CD4-positive, CD25-positive, alpha-beta regulatory T cell (primary cell): Measurements from ENCODE around the gene B4GALT4. TPM values are rescaled to one million over a fixed set of nuclear protein-coding genes. Genes with fewer than 3 reads are reported as not detected.

Source experiments
- ATAC-seq, 2 donors: fragments of 150-1000 bp; cut with Tn5 transposase; one replicate each; pipeline ENCODE4 v1.10.0; 2021; ENCODE audit warnings: low read depth in 2 of 2, moderate number of reproducible peaks in 2 of 2, moderate library complexity in 1 of 2
- DNase-seq, 3 donors: peaks; one replicate each; pipeline versions ENCODE4 v3.0.0 to v3.0.0-alpha.2; 2012 to 2022; ENCODE audit warnings: mixed read lengths in 1 of 3
- H3K27ac ChIP-seq: one replicate; pipeline ENCODE4 v1.7.0; 2013; ENCODE audit warnings: mild to moderate bottlenecking, low read length; ENCODE audit not compliant: insufficient read depth, poor library complexity, severe bottlenecking
- H3K27me3 ChIP-seq: one replicate; pipeline ENCODE4 v1.7.0; 2013; ENCODE audit warnings: low read length; ENCODE audit not compliant: control insufficient read depth, insufficient read depth
- H3K36me3 ChIP-seq: one replicate; pipeline ENCODE4 v1.7.0; 2013; ENCODE audit warnings: mild to moderate bottlenecking, low read length, moderate library complexity; ENCODE audit not compliant: control insufficient read depth, insufficient read depth
- H3K4me1 ChIP-seq: 2 replicates; pipeline ENCODE4 v1.7.0; 2013; ENCODE audit warnings: mild to moderate bottlenecking, low read length; ENCODE audit not compliant: insufficient read depth, control insufficient read depth, poor library complexity, severe bottlenecking
- H3K4me3 ChIP-seq: one replicate; pipeline ENCODE4 v1.7.0; 2013; ENCODE audit warnings: low read depth, mild to moderate bottlenecking, low read length, moderate library complexity
- H3K9me3 ChIP-seq, 2 experiments: 1 replicate in 1 of 2; 2 replicates in 1 of 2; pipeline ENCODE4 v1.7.0; 2013; ENCODE audit warnings: low read length in 2 of 2, mild to moderate bottlenecking in 1 of 2, moderate library complexity in 1 of 2; ENCODE audit not compliant: control insufficient read depth in 2 of 2
- H3K27ac Mint-ChIP-seq, 3 donors: one replicate each; pipeline ENCODE4 v1.8.0; 2020 to 2022; ENCODE audit warnings: mild to moderate bottlenecking in 3 of 3, mixed read lengths in 3 of 3, moderate library complexity in 2 of 3
- H3K27me3 Mint-ChIP-seq: one replicate; pipeline ENCODE4 v1.8.0; 2022; ENCODE audit warnings: mild to moderate bottlenecking, mixed read lengths
- H3K36me3 Mint-ChIP-seq: one replicate; pipeline ENCODE4 v1.8.0; 2020; ENCODE audit warnings: mixed read lengths
- H3K4me1 Mint-ChIP-seq, 4 donors: one replicate each; pipeline ENCODE4 v1.8.0; 2020 to 2022; ENCODE audit warnings: mixed read lengths in 4 of 4, mild to moderate bottlenecking in 1 of 4
- H3K4me3 Mint-ChIP-seq, 4 donors: one replicate each; pipeline ENCODE4 v1.8.0; 2020 to 2022; ENCODE audit warnings: mild to moderate bottlenecking in 4 of 4, mixed read lengths in 4 of 4, moderate library complexity in 3 of 4
- H3K9me3 Mint-ChIP-seq, 7 donors: one replicate each; pipeline ENCODE4 v1.8.0; 2020 to 2022; ENCODE audit warnings: mixed read lengths in 7 of 7, mild to moderate bottlenecking in 3 of 7, moderate library complexity in 2 of 7
- polyA plus RNA-seq, 4 donors: library from polyadenylated mRNA; unstranded; fragments of 300-500 nt; fragmentation: Illumina TruSeq; gene quantifications; one replicate each; pipeline ENCODE4 v1.2.3, GENCODE V29; 2021
- total RNA-seq: library from RNA; stranded (reverse); gene quantifications from one replicate; pipeline ENCODE4 v1.2.3, GENCODE V29; 2022

Gene B4GALT4
- total and polyA plus RNA-seq, 5 donors from 2014 or later = 6.4 to 13.1 (median 7.3) TPM

DNA sequence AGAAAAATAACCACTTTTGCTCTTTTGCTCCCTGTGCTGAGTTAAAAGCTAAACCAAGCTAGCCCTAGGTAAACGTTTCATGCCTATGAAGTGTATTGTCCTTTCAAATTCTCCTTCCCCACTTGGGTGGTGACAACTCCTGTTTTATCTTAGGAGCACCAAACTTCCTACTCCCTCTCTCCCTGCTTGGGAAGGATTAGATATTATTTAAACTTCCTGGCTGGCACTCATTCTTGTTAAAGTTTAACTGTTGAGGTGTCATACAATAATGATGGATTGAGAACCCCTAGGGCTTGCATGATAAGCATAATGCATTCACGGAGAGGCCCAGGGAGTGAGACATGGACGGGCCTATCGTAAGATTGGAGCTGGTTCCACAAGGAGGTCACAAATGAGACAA, 29.5 kb downstream of the B4GALT4 start:
- no peaks in the 10 kb centered on the region for H3K27me3 Mint-ChIP-seq
- no peaks in the 10 kb centered on the region for H3K9me3 Mint-ChIP-seq
- Histone ChIP-seq H3K4me3 (no peak overlapping the region), H3K36me3 (peaks cover 60% of the 10 kb centered on the region), H3K4me1 (no peaks in the 10 kb centered on the region), H3K27ac (no peak overlapping the region), H3K27me3 (no peaks in the 10 kb centered on the region), H3K9me3 (no peaks in the 10 kb centered on the region)
- H3K36me3 Mint-ChIP-seq = peaks cover 57% of the 10 kb centered on the region
- H3K4me1 Mint-ChIP-seq = peaks cover 0 to 24% (median 17%) of the 10 kb centered on the region in 4 donors
- ATAC-seq = no peak
- no peak overlapping the region for H3K27ac Mint-ChIP-seq
- no peak overlapping the region for H3K4me3 Mint-ChIP-seq
- DNase-seq = no peak

DNA sequence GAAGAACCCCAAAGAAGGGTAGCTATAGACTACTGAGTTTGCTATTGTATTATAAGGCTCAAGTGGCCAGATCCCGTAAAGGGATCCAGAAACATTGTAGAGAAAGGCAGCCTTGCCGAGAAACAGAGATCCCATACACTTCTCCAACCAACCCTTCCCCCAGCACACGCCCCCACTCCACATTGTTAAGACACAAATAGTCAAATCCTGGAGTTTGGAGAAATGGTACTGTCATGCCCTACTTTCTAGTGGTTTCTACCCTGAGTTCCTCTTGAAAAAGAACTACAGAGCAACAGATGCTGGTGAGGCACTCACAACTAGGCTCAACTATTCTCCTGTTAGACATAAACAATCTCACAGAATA, 33.2 kb downstream of the B4GALT4 start:
- peaks cover 0 to 35% (median 17%) of the 10 kb centered on the region in 4 donors for H3K4me1 Mint-ChIP-seq
- peaks cover 31% of the 10 kb centered on the region for H3K36me3 Mint-ChIP-seq
- no peaks in the 10 kb centered on the region for H3K9me3 Mint-ChIP-seq
- Histone ChIP-seq H3K4me3 (no peak overlapping the region), H3K27me3 (no peaks in the 10 kb centered on the region), H3K36me3 (peaks cover 25% of the 10 kb centered on the region), H3K9me3 (no peaks in the 10 kb centered on the region), H3K4me1 (no peaks in the 10 kb centered on the region), H3K27ac (no peak overlapping the region)
- H3K27me3 Mint-ChIP-seq = no peaks in the 10 kb centered on the region
- ATAC-seq (no peak), DNase-seq (no peak)
- peak overlapping the region in 1 of 4 donors; percentile 44 for H3K4me3 Mint-ChIP-seq
- H3K27ac Mint-ChIP-seq = peak overlapping the region; percentile 14 to 78 (median 37)

DNA sequence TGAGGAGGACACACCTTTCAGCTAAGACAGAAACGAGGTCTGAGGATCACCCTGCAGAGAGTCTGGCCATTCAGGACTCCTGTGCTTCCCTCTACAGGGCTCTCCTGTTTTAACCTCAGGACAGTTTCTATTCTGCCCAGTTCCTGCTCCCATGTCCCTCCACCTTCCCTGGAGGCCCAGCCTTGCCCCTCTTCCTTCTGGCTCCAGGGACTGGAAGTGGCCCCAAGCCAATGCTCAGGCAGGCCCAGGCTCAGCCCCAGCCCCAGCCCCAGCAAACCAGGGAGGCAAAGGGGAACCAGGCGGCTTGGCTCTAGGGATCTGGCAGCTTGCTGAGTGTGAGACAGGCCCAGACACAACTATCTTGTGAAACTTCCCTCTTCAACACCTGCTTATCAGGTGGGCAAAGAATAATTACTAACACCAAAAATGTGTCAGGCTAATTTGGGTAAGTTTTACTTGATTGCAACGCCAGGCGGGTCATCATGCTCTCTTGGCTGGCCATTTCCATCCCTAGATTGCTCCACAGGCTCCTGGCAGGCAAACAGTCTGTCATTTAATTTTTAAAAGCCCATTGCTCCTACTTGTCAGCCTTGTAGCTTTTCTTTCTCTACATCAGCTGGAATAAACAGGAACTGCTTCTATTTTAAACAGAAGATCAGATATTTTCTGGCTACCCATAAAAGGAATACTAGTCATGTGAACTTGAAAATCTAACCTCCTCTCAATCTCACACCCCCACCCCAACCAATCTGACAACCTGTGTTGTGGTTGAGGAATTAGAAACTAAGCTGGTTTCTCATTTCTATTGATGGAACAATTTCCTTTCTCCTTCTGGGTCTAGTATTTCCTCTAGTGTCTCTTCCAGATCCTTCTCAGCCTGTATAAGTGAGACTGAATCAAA, 33.8 kb downstream of the B4GALT4 start:
- ATAC-seq = no peak
- H3K27ac ChIP-seq = no peak overlapping the region
- H3K36me3 Mint-ChIP-seq = peaks cover 26% of the 10 kb centered on the region

DNA sequence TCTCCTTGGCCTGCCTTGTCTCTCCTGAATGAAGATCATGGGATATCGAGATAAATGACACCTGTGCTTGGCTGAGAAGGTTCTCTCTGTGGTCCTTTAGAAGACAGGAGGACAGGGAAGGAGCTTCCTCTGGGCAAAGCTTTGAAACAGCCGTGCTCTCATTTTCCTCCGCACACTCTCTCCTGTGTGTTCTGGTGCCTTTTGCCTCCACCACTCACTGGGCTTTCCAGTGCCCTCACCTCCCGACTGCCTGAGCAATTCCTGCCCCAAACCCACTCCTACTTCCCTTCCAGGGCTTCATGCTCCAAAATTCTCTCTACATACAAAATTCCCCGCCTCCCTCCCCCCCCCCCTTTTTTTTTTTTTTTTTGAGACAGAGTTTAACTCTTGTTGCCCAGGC, 35.0 kb downstream of the B4GALT4 start:
- ATAC-seq (no peak), DNase-seq (no peak)
- Mint-ChIP-seq H3K9me3 (no peaks in the 10 kb centered on the region), H3K27ac (peak overlapping the region in 1 of 3 donors; percentile 79), H3K36me3 (peaks cover 19% of the 10 kb centered on the region), H3K27me3 (no peaks in the 10 kb centered on the region), H3K4me3 (no peak overlapping the region), H3K4me1 (peaks cover 0 to 35% (median 17%) of the 10 kb centered on the region in 4 donors)
- no peaks in the 10 kb centered on the region for H3K9me3 ChIP-seq
- H3K4me1 ChIP-seq = no peaks in the 10 kb centered on the region
- no peak overlapping the region for H3K4me3 ChIP-seq
- H3K36me3 ChIP-seq = peaks cover 10% of the 10 kb centered on the region
- H3K27ac ChIP-seq = no peak overlapping the region
- H3K27me3 ChIP-seq = no peaks in the 10 kb centered on the region

More for the DNA sequence above, 33.8 kb downstream of the B4GALT4 start:
- Mint-ChIP-seq H3K4me3 (peak overlapping the region in 1 of 4 donors; percentile 44), H3K27me3 (no peaks in the 10 kb centered on the region), H3K9me3 (no peaks in the 10 kb centered on the region), H3K27ac (peak overlapping the region in 2 of 3 donors; percentile 14 to 37), H3K4me1 (peaks cover 0 to 35% (median 17%) of the 10 kb centered on the region in 4 donors)
- Histone ChIP-seq H3K4me3 (no peak overlapping the region), H3K4me1 (no peaks in the 10 kb centered on the region), H3K36me3 (peaks cover 20% of the 10 kb centered on the region), H3K27me3 (no peaks in the 10 kb centered on the region), H3K9me3 (no peaks in the 10 kb centered on the region)
- peak in 1 of 3 donors; percentile 28 for DNase-seq

DNA sequence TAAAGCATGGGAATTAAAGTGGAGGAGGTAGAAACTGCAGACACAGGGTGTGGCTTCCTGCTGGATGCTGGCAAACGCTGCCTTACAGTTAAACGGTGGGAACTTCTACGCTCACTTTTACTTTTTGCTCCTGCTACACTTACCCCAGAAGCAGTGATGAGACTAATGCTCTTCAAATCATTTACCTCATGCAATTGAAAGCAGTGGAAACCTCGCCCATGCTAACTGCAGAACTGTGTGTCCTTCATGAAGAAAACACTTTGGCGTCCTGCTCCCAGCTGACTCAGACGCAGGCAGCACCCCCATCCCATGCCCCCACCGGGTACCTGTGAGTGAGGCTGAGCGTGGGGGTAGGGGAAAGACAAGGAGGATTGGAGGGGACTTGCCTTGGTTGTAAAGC, 35.5 kb downstream of the B4GALT4 start:
- Mint-ChIP-seq H3K27me3 (no peaks in the 10 kb centered on the region), H3K27ac (no peak overlapping the region), H3K4me1 (peaks cover 0 to 34% (median 16%) of the 10 kb centered on the region in 4 donors), H3K36me3 (peaks cover 14% of the 10 kb centered on the region), H3K9me3 (no peaks in the 10 kb centered on the region), H3K4me3 (no peak overlapping the region)
- Histone ChIP-seq H3K4me3 (no peak overlapping the region), H3K27ac (no peak overlapping the region), H3K36me3 (peaks cover 5% of the 10 kb centered on the region), H3K4me1 (no peaks in the 10 kb centered on the region), H3K27me3 (no peaks in the 10 kb centered on the region), H3K9me3 (no peaks in the 10 kb centered on the region)
- DNase-seq (no peak), ATAC-seq (no peak)

DNA sequence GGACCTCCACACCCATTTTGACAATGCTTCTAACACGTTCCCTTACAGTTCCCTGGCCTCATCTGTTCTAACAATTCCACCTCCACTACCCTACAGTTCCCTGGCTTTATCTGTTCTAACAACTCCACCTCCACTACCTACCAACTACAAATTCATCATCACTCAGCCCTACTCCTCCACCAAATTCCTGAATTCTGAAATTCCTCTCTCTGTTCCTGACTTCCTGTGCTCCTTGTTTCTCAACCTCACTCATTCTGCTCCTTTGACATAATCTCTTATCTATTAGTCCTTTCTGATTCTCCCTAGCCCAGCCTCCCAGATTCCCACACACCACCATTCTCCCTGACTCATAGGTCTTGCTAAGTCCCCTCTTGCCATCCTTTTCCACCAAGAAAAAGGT, 44.8 kb downstream of the B4GALT4 start:
- Histone ChIP-seq H3K9me3 (no peaks in the 10 kb centered on the region), H3K4me3 (no peak overlapping the region), H3K4me1 (no peaks in the 10 kb centered on the region), H3K27ac (no peak overlapping the region), H3K36me3 (no peaks in the 10 kb centered on the region), H3K27me3 (no peaks in the 10 kb centered on the region)
- Mint-ChIP-seq H3K4me1 (no peaks in the 10 kb centered on the region), H3K27me3 (peaks cover 7% of the 10 kb centered on the region), H3K9me3 (no peaks in the 10 kb centered on the region), H3K27ac (peak overlapping the region in 1 of 3 donors; percentile 15), H3K36me3 (no peaks in the 10 kb centered on the region), H3K4me3 (no peak overlapping the region)
- DNase-seq (no peak), ATAC-seq (no peak)

DNA sequence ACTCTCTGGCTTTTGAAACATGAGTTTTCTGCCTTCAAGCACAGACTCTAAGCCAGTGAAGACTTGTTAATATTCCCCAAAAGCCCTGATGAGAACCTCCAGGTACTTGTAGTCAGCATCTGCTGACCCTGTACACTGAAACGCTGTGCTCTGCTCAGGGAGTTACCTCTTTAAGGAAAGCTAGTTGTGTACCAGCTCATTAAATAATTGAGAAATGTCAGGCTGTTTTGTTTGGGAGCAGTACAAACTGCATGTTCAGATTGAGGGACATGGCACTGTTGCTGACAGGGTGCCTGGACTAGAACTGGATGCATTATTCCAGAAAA, 45.6 kb downstream of the B4GALT4 start:
- Mint-ChIP-seq H3K4me3 (no peak overlapping the region), H3K27ac (no peak overlapping the region), H3K9me3 (no peaks in the 10 kb centered on the region), H3K27me3 (peaks cover 7% of the 10 kb centered on the region), H3K36me3 (no peaks in the 10 kb centered on the region), H3K4me1 (no peaks in the 10 kb centered on the region)
- H3K36me3 ChIP-seq = no peaks in the 10 kb centered on the region
- H3K4me1 ChIP-seq = no peaks in the 10 kb centered on the region
- DNase-seq (no peak), ATAC-seq (no peak)
- H3K9me3 ChIP-seq = no peaks in the 10 kb centered on the region
- H3K27me3 ChIP-seq = no peaks in the 10 kb centered on the region
- H3K4me3 ChIP-seq = no peak overlapping the region
- no peak overlapping the region for H3K27ac ChIP-seq
